Transverse colon (tissue), 4 donors: ENCODE data around the gene MSH5. TPM values are rescaled to one million over a fixed set of nuclear protein-coding genes. Genes with fewer than 3 reads are reported as not detected.

Source experiments
- DNase-seq: peaks from one replicate; pipeline ENCODE4 v3.0.0-alpha.2; 2019
- H3K27ac ChIP-seq, 4 donors: fragments of 200-600 bp; sonication (generic); 2 replicates each; pipeline ENCODE4 v1.5.1; 2016 to 2018; ENCODE audit warnings: inconsistent platforms in 4 of 4
- H3K27me3 ChIP-seq: fragments of 200-600 bp; sonication (generic); 2 replicates; pipeline ENCODE4 v1.5.1; 2017; ENCODE audit warnings: inconsistent platforms
- H3K36me3 ChIP-seq, 4 donors: fragments of 200-600 bp; sonication (generic); 2 replicates each; pipeline ENCODE4 v1.5.1; 2017 to 2019; ENCODE audit warnings: inconsistent platforms in 4 of 4
- H3K4me1 ChIP-seq, 4 donors: fragments of 200-600 bp; sonication (generic); 2 replicates each; pipeline ENCODE4 v1.5.1; 2017 to 2020; ENCODE audit warnings: inconsistent platforms in 4 of 4
- H3K4me3 ChIP-seq, 4 donors: fragments of 200-600 bp; sonication (generic); 1 replicate in 1 of 4; 2 replicates in 3 of 4; pipeline versions ENCODE4 v1.5.1 to v1.6.1; 2017 to 2019; ENCODE audit warnings: inconsistent platforms in 4 of 4
- H3K9me3 ChIP-seq, 2 donors: fragments of 200-600 bp; sonication (generic); 2 replicates each; pipeline ENCODE4 v1.5.1; 2017 to 2019; ENCODE audit warnings: inconsistent platforms in 2 of 2
- EP300 ChIP-seq: sonication (generic); formaldehyde crosslinking; IDR thresholded peaks from one replicate; pipeline ENCODE4 v1.6.1; 2017; ENCODE audit warnings: antibody characterized with exemption, low read depth
- POLR2A ChIP-seq: fragments of 450-650 bp; IDR thresholded peaks from one replicate; pipeline ENCODE4 v1.6.1; 2016; ENCODE audit warnings: antibody characterized with exemption, mild to moderate bottlenecking, moderate library complexity
- POLR2AphosphoS5 ChIP-seq, 3 donors: sonication (generic); formaldehyde crosslinking; IDR thresholded peaks; one replicate each; pipeline ENCODE4 v1.6.1; 2016; ENCODE audit warnings: antibody characterized with exemption in 3 of 3
- WGBS, 2 donors: methylation state at CpG; one replicate each; pipeline ENCODE4 v1.1.5; 2018; ENCODE audit warnings: low coverage in 1 of 2; 5-methylcytosine and 5-hydroxymethylcytosine counted together
- in situ Hi-C, 4 donors: fragments of 200-750 bp; cut with MboI; loops; one replicate each; pipeline versions ENCODE4 v1.15.0 to v1.15.1; 2017; ENCODE audit warnings: low sequenced_read_pairs in 3 of 4, low pct_ligation_motif_present in 1 of 4, low pct_unique_long_range_greater_than_20kb in 1 of 4
- intact Hi-C: fragments of 100-400 bp; cut with DNase I; formaldehyde crosslinking; loops from one replicate; pipeline ENCODE4 v1.15.1; 2023; ENCODE audit warnings: low total_unique reads
- total RNA-seq, 4 donors: library from RNA; depleted of rRNA; stranded (reverse); fragments of >200 nt; gene quantifications; one replicate each; pipeline ENCODE4 v1.1.0, GENCODE V29; 2016
- TF ChIP-seq, protein P1 (sequence below), 5 experiments: fragments of 200-600 bp in 3 of 5; fragments of 450-650 bp in 2 of 5; sonication (generic) in 3 of 5; IDR thresholded peaks; 1 replicate in 2 of 5; 2 replicates in 3 of 5; pipeline ENCODE4 v1.5.1; 2016 to 2017; ENCODE audit warnings: antibody characterized with exemption in 5 of 5, inconsistent platforms in 3 of 5, mild to moderate bottlenecking in 2 of 5, moderate library complexity in 1 of 5

Gene MSH5
- total RNA-seq, 4 donors from 2014 or later, result 16.5 to 159 (median 43.9) TPM

DNA sequence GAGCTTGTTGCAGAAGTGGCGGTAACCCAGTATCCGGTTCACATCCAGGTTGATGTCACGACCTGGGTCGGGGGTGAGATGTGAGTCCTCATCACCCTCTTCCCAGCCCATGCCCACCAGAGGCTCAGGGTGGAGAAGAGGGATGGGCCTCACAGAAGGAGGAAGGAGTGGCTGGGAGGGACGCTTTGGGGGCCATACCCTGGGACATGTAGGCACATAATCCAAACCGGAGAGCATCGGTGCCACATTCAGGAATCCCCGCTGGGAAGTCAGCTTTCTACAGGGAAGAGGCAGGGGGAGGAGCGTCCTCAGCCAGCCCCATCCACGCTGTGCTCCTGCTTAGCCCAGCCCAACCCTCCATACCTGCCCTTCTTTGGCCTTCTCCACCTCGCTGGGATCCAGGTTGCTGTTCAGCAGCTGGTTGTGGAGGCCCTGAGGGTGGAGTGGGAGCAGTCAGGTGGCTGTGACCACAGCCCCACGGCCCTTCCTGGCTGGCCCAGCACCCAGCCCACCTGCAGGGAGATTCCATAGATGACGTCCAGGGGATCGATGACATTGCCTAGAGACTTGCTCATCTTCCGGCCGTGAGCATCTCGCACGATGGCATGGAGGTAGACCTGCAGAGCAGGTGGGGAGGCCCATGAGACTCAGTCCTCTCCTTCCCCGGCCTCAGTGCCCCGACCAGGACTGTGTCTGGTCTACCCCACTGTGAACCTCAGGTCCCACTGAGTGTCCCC, 40.9 kb downstream of the MSH5 start:
- intact Hi-C loops (no loop called here), in situ Hi-C loops (no loop called here)
- WGBS, 2 donors, result 89% methylated on average over 20 of the region's 20 CpGs; no CpG with 5 or more reads in 1 of the 2 donors
- Histone ChIP-seq H3K36me3 (peaks cover 0 to 25% (median 8%) of the 10 kb centered on the region in 4 donors), H3K9me3 (no peaks in the 10 kb centered on the region), H3K27ac (no peak overlapping the region), H3K27me3 (no peaks in the 10 kb centered on the region), H3K4me1 (peaks cover 13 to 20% (median 18%) of the 10 kb centered on the region in 4 donors), H3K4me3 (no peak overlapping the region)
- TF ChIP-seq EP300 (no peak), POLR2AphosphoS5 (IDR thresholded peaks at IDR 0.05) (no peak)
- TF ChIP-seq, protein P1, sequence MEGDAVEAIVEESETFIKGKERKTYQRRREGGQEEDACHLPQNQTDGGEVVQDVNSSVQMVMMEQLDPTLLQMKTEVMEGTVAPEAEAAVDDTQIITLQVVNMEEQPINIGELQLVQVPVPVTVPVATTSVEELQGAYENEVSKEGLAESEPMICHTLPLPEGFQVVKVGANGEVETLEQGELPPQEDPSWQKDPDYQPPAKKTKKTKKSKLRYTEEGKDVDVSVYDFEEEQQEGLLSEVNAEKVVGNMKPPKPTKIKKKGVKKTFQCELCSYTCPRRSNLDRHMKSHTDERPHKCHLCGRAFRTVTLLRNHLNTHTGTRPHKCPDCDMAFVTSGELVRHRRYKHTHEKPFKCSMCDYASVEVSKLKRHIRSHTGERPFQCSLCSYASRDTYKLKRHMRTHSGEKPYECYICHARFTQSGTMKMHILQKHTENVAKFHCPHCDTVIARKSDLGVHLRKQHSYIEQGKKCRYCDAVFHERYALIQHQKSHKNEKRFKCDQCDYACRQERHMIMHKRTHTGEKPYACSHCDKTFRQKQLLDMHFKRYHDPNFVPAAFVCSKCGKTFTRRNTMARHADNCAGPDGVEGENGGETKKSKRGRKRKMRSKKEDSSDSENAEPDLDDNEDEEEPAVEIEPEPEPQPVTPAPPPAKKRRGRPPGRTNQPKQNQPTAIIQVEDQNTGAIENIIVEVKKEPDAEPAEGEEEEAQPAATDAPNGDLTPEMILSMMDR (IDR thresholded peaks at IDR 0.05), result no peak
- no peak for DNase-seq

DNA sequence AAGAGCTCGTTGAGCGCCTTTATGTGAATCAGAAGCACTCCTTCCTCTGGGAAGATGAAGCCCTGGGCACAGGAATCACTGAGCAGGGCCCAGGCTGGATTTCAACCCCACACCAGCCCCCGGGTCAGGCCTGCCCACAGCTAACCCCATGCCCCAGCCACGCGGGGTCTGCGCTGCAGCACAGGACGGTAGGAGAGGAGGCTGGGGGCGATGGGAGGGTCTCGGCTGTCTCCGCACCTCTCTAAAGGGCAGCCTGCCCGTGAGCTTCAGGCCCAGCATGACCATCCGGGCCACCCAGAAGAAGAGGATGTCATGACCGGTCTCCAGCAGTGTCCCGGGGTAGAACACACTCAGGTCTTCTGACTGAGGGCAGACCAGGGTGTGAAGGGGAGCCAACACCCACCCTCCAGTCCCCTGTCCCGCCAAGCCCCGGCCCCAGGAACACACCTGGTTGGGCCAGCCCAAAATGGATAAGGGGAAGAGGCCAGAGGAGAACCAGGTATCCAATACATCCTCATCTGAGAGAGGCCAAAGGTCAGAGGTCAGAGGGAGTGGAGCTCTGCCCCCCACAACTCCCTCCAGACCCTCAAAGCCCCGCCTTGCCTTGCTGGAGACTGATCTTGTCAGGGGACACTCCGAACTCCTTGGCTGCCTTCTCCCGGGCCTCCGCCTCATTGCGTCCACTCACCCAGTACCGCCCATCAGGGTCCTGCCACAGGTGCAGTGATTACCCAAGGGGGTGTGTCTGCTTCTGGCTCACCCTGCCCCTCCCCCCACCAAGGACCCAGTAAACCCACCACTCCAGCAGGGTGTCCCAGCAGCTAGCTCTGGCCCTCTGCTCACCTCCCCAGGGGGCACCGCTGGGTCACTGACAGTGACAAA, 41.7 kb downstream of the MSH5 start:
- peaks cover 0 to 25% (median 8%) of the 10 kb centered on the region in 4 donors for H3K36me3 ChIP-seq
- H3K9me3 ChIP-seq, result no peaks in the 10 kb centered on the region
- no peak overlapping the region for H3K27ac ChIP-seq
- no peak for TF ChIP-seq POLR2AphosphoS5 (IDR thresholded peaks at IDR 0.05)
- TF ChIP-seq, protein P1 (IDR thresholded peaks at IDR 0.05), result no peak
- TF ChIP-seq EP300, result no peak
- TF ChIP-seq POLR2A, result no peak
- H3K27me3 ChIP-seq, result no peaks in the 10 kb centered on the region
- in situ Hi-C loops, result no loop called here
- H3K4me1 ChIP-seq, result peaks cover 8 to 11% (median 11%) of the 10 kb centered on the region in 4 donors
- intact Hi-C loops, result no loop called here
- no peak overlapping the region for H3K4me3 ChIP-seq
- WGBS, 2 donors, result 93% methylated on average over 23 of the region's 23 CpGs; no CpG with 5 or more reads in 1 of the 2 donors
- no peak for DNase-seq

DNA sequence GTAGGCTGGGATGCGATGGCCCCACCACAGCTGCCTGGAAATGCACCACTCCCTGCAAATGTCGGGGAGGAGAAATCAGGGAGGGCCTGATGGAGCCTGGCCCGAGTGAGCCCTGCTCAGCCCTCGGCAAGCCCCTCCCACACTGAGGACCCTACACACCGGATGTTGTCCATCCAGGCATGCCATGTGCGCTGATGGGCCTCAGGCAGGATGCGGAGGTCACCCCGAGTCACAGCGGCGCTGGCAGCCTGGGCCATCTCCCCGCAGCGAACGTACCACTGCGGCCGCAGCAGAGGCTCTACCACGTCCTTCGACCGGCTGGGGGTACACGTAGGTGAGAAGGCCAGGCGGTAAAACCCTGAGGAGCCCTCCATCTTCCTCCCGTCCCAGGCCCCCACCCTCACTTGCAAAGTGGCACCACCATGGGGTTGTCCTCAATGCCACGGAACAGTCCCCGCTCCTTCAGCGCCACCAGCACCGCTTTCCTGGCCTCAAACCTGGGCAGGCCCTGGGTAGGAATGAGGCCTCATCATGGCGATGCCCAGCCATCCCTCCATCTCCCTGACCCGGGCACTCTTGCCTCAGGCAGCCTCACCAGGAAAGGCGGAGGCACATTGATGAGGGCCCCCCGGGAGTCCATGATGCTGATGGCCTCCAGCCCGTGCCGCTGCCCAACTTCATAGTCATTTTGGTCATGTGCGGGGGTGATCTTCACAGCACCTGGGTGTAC, 42.5 kb downstream of the MSH5 start:
- no peak for DNase-seq
- no peak overlapping the region for H3K4me3 ChIP-seq
- TF ChIP-seq POLR2AphosphoS5 (IDR thresholded peaks at IDR 0.05), result no peak
- no peak for TF ChIP-seq EP300
- TF ChIP-seq, protein P1 (IDR thresholded peaks at IDR 0.05), result no peak
- no peak for TF ChIP-seq POLR2A
- H3K36me3 ChIP-seq, result peaks cover 0 to 25% (median 8%) of the 10 kb centered on the region in 4 donors
- in situ Hi-C loops, result no loop called here
- intact Hi-C loops, result no loop called here
- peaks cover under 1 to 3% (median 3%) of the 10 kb centered on the region in 4 donors for H3K4me1 ChIP-seq
- H3K27me3 ChIP-seq, result no peaks in the 10 kb centered on the region
- H3K27ac ChIP-seq, result no peak overlapping the region
- WGBS, 2 donors, result 80 to 93% methylated on average over 1 to 32 of the region's 32 CpGs
- no peaks in the 10 kb centered on the region for H3K9me3 ChIP-seq
